Stimulated activated CD4-positive, alpha-beta T cell treated with anti-CD3 and anti-CD28 coated beads, Interleukin-2, amount 100 ng/mL, for 48 hours (primary cell): ENCODE measurements around the gene SLC15A4.
A peak's percentile ranks its signal among the peaks of the same experiment; 100 is the strongest.
"Not testable (repeated sequence)": the region's sequence is repeated elsewhere in the genome, so short reads cannot be mapped to it uniquely, and the experiment has no call there.

Source experiments
- DNase-seq, 2 donors: peaks; one replicate each; pipeline ENCODE4 v3.0.0-alpha.2; 2020

The SLC15A4 gene

DNA sequence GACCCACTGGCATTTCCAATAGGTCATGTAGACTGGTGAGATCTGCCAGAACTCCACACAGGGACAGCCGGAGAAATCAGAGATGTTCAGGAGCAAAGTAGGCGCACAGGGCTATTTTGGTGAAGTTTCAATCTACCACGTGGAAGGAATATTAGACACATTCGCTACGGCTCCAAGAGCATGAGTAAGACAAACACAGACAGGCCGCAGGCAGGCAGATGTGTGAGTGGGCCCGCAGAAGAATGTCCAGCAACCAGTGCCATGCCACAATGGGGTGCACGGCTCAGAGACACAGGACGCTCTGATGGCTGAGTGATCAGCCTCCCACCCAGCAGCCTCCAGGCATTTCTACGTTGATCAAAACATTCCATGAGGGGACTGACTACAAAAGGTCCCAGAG is 10.4 kb downstream of the SLC15A4 start:
- no peak for DNase-seq

DNA sequence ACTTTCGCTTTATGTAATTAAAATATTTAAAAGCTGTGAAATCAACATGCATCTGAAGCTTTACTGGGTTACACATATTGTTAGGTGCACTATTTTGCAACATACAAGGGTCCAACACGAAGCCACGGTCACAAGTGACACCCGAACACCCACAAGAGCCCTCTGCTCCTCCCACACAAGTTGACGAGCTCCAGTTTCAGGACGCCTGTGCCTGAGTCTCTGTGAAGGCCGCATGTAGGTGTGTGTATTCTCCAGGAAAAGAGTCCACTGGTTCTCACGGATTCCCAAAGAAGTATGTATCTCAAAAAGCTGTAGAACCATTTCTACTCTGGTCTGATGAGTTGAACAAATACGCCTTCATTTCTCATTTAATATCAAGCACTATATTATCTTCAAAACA is 12.0 kb downstream of the SLC15A4 start:
- no peak for DNase-seq

DNA sequence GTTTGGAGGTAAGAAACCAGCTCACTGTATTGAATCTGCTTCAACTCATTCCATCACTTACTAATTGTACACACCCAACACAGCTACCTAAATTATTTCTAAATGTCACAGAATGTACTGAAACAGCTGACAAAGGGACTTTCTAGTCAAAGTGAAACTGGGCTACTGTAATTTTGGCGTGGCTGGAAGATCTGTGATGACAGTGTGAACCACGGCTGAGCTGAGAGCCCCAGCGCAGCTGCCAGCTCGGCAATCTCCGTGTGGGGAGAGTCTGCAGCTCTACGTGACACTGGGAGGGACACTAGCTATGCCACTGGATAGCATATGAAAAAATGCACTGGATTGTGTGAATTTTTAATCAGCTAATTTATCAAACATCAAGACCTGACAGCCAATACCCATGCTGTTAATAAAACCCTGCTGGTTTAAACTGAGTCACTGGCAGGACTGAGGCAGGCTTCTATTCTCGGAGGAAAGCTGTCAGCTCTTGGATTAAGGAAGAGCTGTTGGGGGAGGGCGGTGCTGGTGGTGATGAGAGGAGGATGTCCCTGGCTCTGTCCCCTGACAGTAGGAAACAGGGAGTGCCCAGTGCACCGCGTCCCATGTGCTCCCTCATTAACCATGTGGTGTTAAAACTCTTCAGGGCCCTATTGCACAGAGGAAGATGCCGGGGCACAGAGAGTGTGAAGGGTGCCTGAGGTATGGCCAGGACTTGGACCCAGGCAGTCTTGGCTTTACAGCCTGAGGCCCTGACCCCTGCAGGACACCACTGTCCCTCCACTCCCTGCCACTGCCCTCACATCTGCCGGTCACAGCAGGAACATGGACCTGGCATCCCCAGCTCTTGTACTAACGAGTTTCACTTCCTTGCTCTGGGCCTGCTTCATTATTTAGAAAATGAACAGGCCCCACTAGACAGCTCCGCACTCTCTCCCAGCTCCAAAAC is 13.3 kb downstream of the SLC15A4 start:
- DNase-seq = peak in 1 of 2 donors; percentile 35

DNA sequence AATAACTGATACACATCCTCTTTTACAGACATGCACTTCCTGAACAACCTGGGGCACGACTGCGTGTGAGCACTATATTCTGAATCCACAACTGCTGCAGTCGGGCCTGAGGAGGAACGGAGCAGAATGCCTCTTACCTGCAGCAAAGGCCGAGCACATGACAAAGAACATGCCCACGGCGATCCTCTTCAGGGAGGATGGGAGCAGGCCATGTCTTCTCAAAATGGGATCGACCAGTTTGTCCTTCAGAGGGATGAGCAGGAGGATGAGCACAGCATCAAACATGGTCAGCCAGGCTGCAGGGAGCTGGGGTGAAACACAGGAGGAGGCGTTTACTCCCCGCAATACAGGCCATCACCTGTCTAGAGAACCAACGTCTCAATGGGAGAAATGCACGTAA is 15.1 kb downstream of the SLC15A4 start:
- DNase-seq = no peak

DNA sequence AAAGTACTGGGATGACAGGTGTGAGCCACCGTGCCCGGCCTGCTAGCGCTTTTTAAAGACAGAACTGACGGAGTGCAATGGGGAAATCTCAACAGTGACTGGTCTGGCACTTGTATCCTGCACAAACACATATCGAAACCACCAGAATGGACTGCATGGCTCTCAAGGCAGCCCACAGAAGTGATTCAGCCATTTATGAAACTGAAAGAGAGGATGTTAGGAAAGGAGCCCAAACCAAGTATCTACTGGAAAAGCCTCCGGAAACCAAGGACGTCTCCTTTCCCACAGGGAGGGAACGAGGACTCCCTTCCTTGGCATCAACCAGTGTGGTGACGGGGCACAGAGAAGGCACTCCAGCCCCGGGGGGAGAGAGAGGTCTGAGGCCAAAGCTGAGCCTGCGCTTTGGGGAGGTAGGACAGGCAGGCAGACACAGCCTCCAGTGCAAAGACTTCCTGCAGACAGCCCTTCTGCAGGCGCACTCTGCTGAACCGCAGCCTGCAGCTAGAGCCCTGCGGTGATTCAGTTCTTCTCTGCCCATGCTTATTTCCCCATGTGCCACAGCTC is 16.5 kb downstream of the SLC15A4 start:
- no peak for DNase-seq

DNA sequence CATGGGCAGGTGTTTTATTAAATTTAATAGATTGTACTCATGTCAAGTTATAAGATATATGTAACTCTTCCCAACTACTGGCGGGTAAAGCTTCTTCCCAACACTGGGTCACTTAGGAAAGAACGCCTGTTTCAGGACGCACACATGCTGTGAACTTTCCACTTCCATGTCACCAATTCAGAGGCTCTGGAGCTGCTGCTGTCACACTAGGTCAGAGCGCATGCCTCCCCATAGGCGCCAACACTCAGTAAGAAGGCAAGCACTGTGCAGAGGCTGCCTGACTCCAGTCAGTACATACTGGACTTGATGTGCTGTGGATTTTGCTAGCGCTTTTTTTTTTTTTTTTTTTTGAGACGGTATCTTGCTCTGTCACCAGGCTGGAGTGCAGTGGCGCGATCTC is 17.2 kb downstream of the SLC15A4 start:
- DNase-seq = no peak

DNA sequence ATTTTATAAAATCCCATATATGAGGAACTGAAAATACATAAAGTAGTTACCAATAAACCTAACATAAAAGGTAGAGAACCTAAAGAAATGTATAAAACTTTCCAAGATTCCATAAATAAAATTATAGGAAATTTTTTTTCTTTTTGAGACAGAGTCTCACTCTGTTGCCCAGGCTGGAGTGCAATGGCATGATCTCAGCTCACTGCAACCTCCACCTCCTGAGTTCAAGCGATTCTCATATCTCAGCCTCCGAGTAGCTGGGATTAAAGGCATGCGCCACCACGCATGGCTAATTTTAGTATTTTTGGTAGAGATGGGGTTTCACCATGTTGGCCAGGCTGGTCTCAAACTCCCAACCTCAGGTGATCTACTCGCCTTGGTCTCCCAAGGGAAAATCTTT is 18.4 kb downstream of the SLC15A4 start:
- DNase-seq = not testable (repeated sequence)

DNA sequence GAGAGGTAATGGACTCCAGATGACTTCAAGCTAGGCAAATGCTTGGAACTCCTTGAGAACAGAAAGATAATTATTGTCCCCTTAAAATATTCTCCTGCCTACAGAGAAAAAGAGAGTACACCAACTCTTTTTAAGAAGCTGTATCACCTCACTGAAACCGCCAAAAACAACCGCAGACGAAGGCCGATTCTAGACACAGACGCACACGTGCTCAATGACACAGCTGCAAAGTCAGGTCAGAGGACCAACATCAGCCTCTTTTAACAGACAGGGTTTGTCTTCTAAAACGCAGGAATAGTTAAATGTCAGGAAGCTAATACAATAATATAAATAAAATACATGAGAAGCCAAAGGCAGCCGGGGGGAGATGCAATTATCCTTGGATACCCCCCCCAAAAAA is 19.0 kb downstream of the SLC15A4 start:
- DNase-seq = no peak

DNA sequence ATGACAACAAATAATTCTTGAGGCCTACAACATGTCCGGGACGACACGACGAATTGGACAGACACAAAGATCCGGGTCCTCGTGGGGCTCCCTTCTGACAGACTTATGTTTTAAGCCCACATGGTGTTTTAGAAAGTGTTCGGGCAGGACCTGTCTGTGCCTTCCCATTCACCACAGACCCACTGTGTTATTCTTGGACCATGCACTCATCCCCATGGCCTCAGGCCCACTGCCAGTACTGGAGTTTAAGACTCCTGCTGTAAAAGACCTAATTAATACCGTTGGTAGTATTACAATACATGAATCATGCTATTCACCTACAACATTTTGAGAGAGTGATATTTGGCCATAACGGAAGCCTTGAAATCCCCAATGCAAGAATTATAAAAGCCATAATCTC is 20.0 kb downstream of the SLC15A4 start:
- no peak for DNase-seq

DNA sequence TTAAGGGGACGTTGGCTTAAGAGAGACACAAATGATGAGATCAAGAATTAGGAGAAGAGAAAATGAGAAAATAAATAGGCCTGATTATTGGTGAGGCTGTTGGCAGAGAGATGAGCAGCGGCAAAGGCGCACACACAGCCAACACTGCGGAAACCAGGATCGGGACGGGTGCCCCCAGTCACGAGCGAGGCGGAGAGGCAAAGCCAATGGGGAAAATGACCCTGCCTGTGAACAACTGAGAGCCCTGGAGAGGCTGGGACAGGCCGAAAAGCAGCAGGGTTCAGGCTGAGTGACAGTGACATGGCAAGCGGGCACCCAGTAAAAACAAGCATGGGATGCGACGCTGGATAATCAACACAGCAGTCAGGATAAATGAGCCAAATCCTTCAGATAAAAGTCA is 21.0 kb downstream of the SLC15A4 start:
- DNase-seq = no peak

DNA sequence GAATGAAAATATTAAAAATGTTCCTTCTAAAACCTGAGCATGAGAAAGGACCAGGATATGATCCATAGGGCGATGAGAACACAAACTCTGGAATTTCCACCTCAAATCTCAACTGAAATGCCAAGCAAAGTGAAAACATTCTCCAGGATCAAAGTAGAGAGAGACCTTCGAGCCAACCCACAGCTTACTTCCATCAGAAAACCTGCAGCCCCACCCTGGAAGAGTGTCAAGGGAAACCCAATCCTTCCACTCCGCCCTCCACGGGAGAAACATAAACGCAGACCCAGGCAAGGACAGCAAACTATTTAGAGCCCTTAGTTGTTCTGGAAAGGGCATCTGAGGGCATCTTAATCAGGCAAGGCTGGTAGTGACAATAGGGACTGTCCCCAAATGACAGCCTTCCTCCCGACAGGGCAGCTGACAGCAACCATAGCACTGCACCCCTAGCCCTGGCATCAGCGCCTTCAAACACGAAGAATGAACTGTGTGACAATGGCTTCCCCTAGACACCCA is 21.8 kb downstream of the SLC15A4 start:
- no peak for DNase-seq

DNA sequence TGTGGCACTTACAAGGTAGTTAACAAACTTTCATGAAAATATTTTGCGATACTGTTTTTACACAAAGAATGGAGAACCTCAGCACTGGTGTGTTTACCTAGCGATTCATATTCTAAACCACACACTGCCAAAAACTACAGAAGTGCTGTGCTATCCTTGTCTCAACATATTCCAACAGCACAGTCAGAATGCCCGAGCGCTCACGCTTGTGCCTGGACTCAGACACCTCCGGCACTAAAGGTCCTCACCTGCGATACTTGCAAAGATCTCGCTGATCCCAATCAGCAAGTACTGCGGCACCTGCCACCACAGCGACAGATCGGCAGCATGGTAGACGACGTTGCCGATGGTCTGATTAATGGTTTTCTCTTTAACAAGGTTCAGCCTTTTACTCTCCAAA is 23.2 kb downstream of the SLC15A4 start:
- no peak for DNase-seq

DNA sequence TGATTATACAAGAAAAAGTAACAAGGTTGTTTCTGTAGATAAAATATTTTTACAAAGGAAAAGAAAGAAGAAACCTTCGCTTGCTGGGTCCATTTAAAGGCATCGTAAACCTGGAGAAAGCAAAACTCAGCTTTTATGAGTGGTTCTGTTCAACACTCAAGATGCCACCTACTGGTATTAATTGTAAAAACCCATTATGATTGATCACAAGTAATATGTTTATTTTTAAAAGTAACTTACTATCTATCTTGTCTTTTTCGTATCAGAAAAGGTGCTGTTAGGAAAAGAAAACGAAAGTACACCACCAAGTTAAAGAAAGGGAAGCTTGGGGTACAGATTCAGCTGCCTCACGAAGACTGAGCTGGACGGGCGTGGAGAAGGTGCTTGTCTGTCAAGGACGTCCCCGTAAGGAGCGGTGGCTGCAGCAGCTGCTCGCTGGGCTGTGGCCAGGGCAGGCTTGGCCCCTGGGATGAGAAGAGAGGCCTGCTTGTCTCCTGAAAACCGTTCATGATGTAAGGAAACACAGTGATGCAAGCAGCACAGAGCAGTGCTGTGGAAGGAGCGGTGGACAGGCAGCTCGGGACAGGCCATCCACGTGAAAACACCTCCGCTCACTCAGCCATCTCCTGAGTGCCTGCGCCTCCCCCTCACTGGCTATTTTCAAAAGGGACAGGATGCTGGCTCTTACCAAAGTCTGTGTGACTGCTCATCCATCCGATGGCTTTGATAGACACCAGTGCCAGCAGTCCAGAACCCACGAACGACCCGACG is 25.0 kb downstream of the SLC15A4 start:
- no peak for DNase-seq

DNA sequence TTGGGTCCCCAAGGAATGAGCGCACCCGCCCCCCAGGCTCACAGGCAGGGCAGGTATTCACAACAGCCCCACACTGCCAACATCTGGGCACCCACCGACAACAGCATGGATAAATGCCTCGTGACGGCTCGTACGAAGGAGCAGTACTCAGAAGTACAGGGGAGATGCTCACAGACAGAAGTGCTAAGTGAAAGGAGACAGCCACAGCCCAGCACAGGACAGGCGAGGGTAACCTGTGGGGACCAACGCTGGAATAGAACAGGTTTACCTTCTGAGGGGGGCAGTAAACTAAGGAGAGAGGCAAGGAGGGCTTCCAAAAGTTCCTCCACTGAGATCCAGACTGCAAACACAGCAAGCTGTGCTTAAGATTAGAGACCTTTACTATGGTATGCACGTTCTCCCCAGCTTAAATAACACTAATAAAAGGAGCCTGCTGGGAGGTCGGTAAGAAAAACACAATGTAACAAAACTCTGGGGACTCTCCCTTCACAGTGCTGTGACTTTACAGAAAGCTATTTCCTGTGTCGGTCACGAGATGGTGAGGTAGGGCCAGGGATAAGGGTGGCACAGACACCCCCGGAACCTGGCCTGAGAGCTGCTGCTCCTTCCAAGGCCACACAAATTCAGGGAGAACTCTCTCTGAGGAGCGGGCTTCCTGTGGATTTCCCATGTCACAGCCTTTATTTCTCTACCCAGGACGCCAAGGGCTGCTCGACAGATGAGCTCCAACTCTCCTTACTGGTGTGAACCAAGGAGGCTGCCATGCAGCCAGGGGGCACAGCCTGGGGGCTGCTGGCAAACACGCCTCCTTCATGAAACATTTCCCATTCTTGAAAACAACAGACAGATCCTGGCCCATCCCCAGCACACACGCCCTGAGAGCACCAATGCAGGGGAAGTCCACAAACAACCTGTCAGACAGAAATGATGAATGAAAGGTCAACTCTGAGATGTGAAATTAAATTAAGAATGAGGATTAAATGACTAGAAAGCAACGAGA is 26.3 kb downstream of the SLC15A4 start:
- DNase-seq = no peak

DNA sequence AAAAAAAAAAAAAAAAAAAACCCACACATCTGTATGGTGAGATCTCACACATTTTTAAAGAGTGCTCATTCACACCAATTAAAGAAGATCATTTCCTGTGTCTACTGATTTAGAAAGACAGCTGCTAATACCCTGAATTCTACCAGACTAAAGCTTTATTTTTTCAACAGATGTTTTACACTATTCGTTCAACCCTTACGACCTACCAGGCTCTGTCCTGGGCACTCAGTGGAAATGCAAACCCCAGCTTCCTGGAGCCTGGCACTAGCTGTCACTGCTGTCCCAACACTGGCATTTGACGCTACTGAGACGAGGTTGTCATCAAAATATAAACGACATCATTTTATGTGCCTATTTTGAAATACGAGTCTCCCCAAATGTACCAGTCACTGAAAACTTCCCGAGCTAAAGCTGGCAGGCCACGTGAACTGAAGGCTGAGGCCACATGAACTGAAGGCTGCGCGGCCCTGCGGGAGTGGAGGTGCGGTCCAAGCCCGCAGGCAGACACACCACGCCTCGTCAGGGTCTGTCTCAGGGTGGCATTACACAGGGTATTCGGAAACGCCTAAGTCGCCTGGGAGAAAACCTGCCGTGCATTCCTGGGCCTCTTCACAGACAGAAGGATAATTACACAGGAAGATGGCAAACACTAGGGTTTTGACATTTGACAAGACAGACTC is 27.2 kb downstream of the SLC15A4 start:
- DNase-seq = no peak

DNA sequence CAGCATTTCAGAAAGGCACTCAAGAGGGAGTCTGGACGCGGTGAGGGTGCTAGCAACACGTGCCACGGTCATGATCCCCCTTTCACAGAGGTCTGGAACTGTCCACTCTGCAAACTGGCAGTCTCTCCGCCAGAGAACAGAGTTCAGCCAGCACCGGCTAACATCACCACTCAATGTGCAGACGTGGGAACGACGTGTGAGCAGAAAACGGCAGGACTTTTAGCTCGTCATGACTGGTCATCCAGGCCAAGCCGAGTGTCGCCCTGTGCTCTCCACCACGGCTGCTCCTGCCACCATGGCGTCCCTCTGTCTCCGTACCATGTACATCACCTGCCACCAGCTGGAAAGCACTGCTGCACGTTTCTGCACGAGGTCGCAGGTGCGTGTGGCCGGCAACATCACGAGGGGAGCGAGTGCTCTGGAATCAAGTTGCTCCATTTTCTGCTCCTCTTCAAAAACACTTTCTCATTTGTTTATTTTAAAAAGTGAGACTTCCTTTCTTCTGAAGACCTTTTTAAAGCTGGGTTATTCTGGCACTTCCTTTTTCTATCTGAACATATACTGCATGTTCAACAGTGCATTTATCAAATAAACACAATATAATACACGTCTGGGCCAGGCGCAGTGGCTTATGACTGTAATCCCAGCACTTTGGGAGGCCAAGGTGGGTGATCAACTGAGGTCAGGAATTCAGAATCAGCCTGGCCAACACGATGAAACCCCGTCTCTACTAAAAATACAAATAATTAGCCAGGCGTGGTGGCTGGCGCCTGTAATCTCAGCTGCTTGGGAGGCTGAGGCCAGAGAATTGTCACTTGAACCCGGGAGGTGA is 28.0 kb downstream of the SLC15A4 start:
- no peak for DNase-seq

DNA sequence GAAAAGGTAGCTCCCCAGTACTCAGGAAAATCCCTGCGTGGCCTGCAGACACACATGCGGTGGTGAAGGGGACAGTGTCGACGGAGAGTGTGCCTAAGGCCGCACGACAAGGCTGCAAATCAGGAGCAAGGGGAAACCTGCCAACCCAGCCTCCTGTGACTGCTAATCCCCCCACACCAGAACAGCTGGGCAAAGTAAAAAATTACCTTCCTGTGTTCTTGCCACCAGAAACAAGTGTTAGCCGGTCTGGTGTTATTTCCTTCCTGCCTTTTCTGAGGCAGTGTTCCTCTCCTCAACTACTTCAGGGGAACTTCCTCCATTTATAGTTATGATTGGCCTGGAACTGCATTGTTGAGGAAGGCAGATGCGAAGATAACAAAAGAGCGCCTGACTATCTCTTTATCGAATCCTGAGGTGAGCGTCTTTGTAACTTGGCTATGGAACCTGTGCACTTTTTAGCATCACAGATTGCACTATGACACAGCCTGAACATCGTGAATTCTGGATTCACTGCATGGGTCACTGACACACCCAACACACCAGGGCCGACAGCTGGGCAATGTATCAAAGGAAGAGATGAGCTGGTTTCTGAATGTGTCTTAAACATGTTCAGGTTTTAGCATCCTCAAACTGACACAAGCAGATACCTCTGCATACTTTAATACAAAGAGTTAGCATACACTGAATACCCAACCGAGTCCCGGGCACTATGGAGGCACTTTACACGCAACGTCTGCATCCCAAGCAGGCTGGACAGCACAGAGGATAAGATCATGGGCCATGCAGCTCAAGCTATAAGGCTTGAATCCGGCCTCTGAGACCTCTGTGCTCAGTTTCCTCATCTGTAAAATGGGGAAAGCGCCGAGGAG is 28.9 kb downstream of the SLC15A4 start:
- DNase-seq = no peak

DNA sequence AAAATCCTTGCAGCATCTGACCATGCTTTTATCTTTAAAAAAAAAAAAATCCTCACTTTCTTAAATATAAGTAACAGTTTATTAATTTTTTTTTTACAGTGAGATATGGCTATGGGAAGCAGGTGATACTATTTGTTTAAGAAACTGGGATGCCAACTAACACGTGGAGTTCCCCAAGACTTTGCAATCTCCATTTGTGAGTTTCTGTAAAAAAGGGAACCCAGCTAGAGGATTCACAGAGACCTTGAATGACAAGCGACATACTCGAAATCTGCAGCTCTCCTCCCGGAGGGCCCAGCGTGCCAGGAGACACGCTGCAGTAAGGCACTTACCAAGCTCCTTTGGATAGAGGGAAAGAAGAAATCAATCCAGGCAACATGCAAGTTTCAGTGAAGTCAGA is 30.1 kb downstream of the SLC15A4 start:
- DNase-seq = no peak

DNA sequence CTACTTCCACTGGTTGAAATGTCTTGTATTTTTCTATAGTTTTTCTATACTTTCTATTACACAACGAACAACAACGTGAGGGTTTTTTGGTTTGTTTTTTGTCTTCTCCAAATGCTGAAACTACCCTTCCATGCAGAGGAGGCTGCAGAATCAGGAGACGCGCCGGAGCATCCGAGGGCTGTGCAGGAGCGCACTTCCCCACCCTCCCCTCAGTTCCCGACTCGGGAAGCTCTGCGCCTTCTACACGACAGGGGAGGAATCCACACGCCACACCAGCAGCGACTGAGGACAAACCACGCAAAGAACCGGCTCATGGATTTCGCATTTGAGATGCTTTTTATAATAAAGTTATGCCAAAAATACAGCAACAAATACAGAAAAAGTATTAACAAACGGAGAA is 30.9 kb downstream of the SLC15A4 start:
- no peak for DNase-seq

DNA sequence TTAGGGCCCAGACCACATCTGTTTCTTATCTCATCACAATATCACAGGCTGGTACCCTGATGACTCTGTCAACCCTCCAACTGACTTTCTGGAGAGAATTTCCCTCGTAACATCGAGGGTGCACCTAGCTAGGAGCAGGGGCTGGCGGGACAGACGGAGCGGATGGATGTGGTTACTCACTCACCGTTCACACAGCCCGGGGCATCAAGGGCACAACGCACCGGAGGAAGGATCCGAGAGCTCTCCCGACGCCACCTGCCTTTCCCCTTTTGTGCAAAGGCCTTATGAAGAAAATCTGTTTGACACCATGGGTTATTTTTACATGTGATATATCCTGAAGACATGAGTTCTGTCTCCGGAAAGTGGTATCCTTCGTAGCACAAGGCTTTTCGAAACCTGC is 31.4 kb downstream of the SLC15A4 start:
- no peak for DNase-seq
